Esophagus (tissue), 2 donors: Measurements from ENCODE around the gene HMX3. TPM values are rescaled to one million over a fixed set of nuclear protein-coding genes. Genes with fewer than 3 reads are reported as not detected.
A peak's percentile ranks its signal among the peaks of the same experiment; 100 is the strongest.

Experiments
- H3K27ac ChIP-seq, 2 donors: one replicate each; pipeline ENCODE4 v1.5.1; 2013; ENCODE audit warnings: low read depth in 2 of 2, mild to moderate bottlenecking in 2 of 2, inconsistent platforms in 1 of 2, low read length in 1 of 2, moderate library complexity in 1 of 2
- H3K27me3 ChIP-seq, 2 donors: one replicate each; pipeline ENCODE4 v1.6.1; 2013; ENCODE audit warnings: low read length in 2 of 2, control low read depth in 1 of 2, mild to moderate bottlenecking in 1 of 2; ENCODE audit not compliant: insufficient read depth in 2 of 2, control insufficient read depth in 1 of 2
- H3K36me3 ChIP-seq, 2 donors: one replicate each; pipeline ENCODE4 v1.6.1; 2013; ENCODE audit warnings: low read length in 1 of 2; ENCODE audit not compliant: control insufficient read depth in 2 of 2, insufficient read depth in 2 of 2
- H3K4me1 ChIP-seq, 2 donors: one replicate each; pipeline ENCODE4 v1.6.1; 2013; ENCODE audit warnings: low read length in 1 of 2; ENCODE audit not compliant: control insufficient read depth in 2 of 2, insufficient read depth in 2 of 2
- H3K4me3 ChIP-seq, 2 donors: one replicate each; pipeline ENCODE4 v1.5.1; 2013; ENCODE audit warnings: low read length in 2 of 2, mild to moderate bottlenecking in 2 of 2, low read depth in 1 of 2, moderate library complexity in 1 of 2
- H3K9me3 ChIP-seq, 2 donors: one replicate each; pipeline ENCODE4 v1.6.1; 2013; ENCODE audit warnings: mild to moderate bottlenecking in 2 of 2, low read depth in 1 of 2, low read length in 1 of 2, moderate library complexity in 1 of 2; ENCODE audit not compliant: control insufficient read depth in 2 of 2, insufficient read depth in 1 of 2
- WGBS, 2 donors: extraction: QIAGEN DNeasy Blood & Tissue Kit; methylation state at CpG; one replicate each; pipeline ENCODE4 v1.1.7; 2013; 5-methylcytosine and 5-hydroxymethylcytosine counted together
- polyA plus RNA-seq, 2 donors: library from polyadenylated mRNA; stranded (reverse); fragments of 200-250 nt; gene quantifications; one replicate each; pipeline ENCODE4 v1.2.3, GENCODE V29; 2013
- donor health status: healthy with polysubstance abuse.
- donor health status: Bipolar disorder and iron deficiency.

The HMX3 gene
- polyA plus RNA-seq, 2 donors: not detected

DNA sequence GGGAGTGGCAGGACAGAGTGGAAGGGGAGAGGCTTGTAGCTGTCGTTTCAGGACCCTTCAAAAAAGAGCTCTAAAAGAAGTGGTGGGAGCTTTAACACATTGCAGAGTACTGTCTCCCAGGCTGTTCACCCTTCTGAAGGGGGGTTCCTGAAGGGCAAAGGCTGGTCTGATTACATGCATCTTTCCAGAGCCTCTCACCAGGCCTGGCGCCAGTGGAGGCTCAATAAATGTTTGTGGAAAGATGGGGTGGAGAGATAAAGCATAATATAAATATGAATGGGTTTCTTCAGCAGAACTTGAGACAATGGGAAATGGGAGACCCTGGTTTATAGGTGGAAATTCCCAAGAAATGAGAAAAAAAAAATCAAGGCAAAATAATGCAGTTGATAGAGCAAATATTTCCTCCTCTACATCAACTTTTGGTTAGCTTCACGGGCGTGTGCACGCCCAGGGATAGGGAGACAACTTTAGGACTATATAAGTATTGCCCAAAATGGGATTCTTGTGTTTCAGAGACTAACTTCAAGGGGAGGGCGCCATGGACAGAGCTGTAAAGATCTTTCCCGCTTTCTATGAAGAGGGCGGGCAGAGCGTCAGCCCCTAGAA lies 17.8 kb downstream of the HMX3 start:
- no peak overlapping the region for H3K27ac ChIP-seq
- 40 to 43% methylated on average over 9 of the region's 9 CpGs for WGBS, 2 donors
- no peak overlapping the region for H3K4me3 ChIP-seq
- H3K4me1 ChIP-seq: peaks cover 6 to 21% of the 10 kb centered on the region in 2 donors
- no peaks in the 10 kb centered on the region for H3K9me3 ChIP-seq
- H3K27me3 ChIP-seq: peaks cover 3 to 7% of the 10 kb centered on the region in 2 donors
- no peaks in the 10 kb centered on the region for H3K36me3 ChIP-seq

DNA sequence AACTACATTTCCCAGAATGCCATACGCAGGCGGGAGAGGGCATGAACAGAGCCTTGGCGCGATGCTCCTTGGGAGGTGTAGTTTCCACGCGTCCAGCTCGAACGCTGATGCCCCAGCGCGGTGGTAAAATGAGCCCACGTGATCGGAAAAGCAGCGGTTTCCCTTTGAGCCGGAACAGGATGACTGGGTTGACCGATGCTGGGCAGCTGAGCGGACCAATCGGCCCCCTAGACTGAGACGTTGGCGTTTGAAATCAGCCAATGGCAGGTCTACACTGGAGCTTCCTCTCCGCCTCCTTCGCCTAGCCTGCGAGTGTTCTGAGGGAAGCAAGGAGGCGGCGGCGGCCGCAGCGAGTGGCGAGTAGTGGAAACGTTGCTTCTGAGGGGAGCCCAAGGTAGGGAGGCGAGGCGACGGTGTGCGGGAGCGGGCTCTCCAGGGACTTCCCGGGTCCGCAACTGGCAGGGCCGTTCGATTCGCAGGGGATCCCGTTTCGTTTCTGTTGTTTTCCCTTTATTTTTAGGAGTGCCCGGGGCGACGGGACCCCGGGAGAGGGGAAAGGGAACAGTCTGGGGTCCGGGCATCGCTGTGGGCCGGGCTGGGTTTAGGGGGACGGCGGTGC lies 18.4 kb downstream of the HMX3 start, which contains the start of gene BUB3:
TSS of gene BUB3 (plus strand) at position 311 of the 619 bp plus-strand sequence. CDS start 516 bp downstream, outside the sequence.
- Histone ChIP-seq H3K4me3 (peak within 1 kb of the TSS; percentile 96), H3K9me3 (no peaks in the 10 kb centered on the region), H3K4me1 (peaks cover 6 to 18% of the 10 kb centered on the region in 2 donors), H3K27me3 (peaks cover 3 to 6% of the 10 kb centered on the region in 2 donors), H3K36me3 (no peaks in the 10 kb centered on the region), H3K27ac (peak within 1 kb of the TSS; percentile 88 to 92)
- WGBS, 2 donors: 0% methylated on average over 49 to 50 of the region's 50 CpGs

DNA sequence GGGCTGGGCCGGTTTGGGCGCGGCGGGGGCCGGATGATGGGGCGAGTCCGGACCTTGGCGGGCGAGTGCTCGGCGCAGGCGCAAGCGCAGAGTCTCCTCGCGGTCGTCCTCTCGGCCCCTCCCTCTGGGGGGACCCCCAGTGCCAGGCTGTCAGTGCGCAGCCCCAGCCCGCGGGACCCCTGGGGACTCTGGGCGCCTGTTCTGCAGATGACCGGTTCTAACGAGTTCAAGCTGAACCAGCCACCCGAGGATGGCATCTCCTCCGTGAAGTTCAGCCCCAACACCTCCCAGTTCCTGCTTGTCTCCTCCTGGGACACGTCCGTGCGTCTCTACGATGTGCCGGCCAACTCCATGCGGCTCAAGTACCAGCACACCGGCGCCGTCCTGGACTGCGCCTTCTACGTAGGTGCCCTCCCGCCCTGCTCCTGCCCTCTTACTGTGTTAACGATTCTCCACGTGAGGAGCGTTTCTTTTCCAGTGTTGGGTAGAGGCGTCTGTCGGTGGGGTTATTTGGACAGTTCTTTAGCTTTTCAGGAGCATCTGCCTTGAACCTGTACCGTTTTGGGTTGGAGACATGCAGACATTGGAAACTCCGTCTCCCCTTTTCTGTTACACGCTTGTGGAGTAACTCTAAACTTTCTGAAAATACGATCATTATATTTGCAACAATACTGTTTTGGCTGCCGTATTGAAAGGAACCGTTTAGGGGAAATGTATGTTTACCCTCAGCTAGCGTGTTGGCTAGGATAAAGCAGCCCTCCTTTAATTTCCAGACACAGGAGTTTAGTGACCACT lies 19.1 kb downstream of the HMX3 start:
- 4% methylated on average over 42 to 49 of the region's 49 CpGs for WGBS, 2 donors
- H3K27me3 ChIP-seq: peaks cover 3 to 6% of the 10 kb centered on the region in 2 donors
- H3K4me1 ChIP-seq: peaks cover 6 to 14% of the 10 kb centered on the region in 2 donors

DNA sequence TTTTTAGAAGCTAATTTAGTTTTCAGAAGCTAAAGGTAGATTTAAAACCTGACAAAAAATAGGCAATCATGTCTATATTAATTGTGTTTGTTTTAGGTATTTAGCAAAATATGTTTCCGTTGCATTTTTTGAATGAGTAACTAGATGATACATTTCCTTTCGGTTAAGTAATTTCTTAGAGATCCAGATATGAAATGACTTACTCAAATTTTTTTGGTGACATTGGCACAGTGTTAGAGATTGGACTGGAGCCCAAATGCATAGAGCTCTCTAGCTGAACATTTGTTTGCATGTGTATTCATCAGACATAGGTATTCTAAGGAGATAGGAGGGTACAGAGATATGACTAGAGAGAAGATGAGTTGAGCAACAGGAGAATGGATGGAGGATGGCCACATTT lies 20.3 kb downstream of the HMX3 start:
- Histone ChIP-seq H3K9me3 (no peaks in the 10 kb centered on the region), H3K27me3 (peaks cover 0 to 2% of the 10 kb centered on the region in 2 donors), H3K36me3 (peaks cover 0 to 2% of the 10 kb centered on the region in 2 donors), H3K27ac (no peak overlapping the region), H3K4me3 (no peak overlapping the region), H3K4me1 (peaks cover 4 to 5% of the 10 kb centered on the region in 2 donors)
- WGBS, 2 donors: 83 to 84% methylated on average over 2 of the region's 2 CpGs

More for the DNA sequence above, 19.1 kb downstream of the HMX3 start:
- no peaks in the 10 kb centered on the region for H3K9me3 ChIP-seq
- H3K4me3 ChIP-seq: peak overlapping the region; percentile 96
- H3K36me3 ChIP-seq: no peaks in the 10 kb centered on the region
- H3K27ac ChIP-seq: peak overlapping the region; percentile 88 to 92

DNA sequence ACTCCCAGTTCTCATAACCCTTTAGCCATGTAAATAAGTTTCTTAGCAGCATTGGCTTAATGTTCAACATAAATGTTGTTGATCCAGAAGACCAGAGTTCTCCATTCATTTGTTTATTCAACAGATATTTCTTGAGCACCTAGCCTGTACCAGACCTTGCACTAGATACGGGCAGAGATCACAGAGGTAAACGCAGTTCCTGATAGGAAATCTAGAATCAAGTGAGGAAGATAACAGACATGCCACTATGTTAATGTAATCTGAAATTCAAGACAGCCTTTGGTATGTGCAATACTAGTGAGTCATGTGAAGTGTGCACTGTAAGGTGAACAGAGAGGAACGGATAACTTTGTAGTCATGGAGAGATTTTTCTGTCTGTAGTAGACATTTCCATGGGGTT lies 21.4 kb downstream of the HMX3 start:
- no peaks in the 10 kb centered on the region for H3K9me3 ChIP-seq
- WGBS, 2 donors: 80 to 85% methylated on average over 3 of the region's 3 CpGs
- no peak overlapping the region for H3K27ac ChIP-seq
- H3K4me1 ChIP-seq: no peaks in the 10 kb centered on the region
- no peaks in the 10 kb centered on the region for H3K27me3 ChIP-seq
- peaks cover 0 to 2% of the 10 kb centered on the region in 2 donors for H3K36me3 ChIP-seq
- no peak overlapping the region for H3K4me3 ChIP-seq

DNA sequence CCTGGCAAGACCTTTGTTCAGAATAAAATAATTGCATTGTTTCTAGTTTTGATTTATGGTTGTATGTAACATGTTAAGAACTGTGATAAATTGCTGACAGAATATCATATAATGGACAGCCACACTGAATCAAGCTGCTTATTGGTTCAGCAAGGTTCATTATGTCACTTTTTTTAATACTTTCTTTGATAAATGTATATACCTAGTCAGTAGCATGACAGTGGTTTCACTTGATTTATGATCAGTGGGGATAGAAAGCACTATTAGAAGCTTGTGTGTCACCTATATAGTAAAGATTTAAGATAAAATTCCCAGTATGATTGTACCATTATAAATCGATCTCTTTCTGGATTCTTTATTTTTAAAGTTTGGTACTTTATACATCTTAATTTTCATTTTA lies 22.9 kb downstream of the HMX3 start:
- 90 to 91% methylated on average over 1 of the region's 1 CpG for WGBS, 2 donors
- H3K27me3 ChIP-seq: no peaks in the 10 kb centered on the region
- no peak overlapping the region for H3K27ac ChIP-seq
- no peaks in the 10 kb centered on the region for H3K4me1 ChIP-seq
- H3K9me3 ChIP-seq: no peaks in the 10 kb centered on the region
- no peak overlapping the region for H3K4me3 ChIP-seq
- peaks cover 3 to 6% of the 10 kb centered on the region in 2 donors for H3K36me3 ChIP-seq

DNA sequence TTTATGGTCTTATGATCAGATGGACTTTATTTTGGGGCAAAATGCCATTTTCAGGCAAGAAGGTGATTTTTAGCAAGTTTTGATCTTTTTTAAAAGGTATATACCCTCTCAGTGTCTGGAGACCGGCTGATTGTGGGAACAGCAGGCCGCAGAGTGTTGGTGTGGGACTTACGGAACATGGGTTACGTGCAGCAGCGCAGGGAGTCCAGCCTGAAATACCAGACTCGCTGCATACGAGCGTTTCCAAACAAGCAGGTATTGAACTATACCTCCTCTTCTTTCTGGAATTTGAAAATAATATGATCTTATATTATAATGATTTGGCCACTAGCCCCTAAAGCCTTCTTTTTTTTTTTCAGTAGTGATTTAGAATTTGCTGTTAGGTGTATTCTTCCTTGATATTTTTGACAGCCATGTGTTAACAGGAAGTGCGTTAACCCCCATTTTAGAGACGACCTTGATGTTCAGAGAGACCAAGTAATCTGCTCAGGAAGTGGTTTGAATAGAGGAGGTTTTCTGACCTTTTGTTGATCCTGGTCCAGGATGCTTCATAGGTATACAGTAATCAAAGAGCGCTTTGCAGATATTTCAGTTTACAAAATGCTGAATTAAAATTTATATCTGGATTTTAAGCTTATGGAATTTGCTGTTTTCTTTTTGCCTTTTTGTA lies 24.7 kb downstream of the HMX3 start:
- H3K36me3 ChIP-seq: peaks cover 3 to 9% of the 10 kb centered on the region in 2 donors
- no peaks in the 10 kb centered on the region for H3K9me3 ChIP-seq
- 81 to 86% methylated on average over 11 of the region's 11 CpGs for WGBS, 2 donors
- H3K27me3 ChIP-seq: no peaks in the 10 kb centered on the region
- H3K4me1 ChIP-seq: no peaks in the 10 kb centered on the region
- H3K4me3 ChIP-seq: no peak overlapping the region
- no peak overlapping the region for H3K27ac ChIP-seq

DNA sequence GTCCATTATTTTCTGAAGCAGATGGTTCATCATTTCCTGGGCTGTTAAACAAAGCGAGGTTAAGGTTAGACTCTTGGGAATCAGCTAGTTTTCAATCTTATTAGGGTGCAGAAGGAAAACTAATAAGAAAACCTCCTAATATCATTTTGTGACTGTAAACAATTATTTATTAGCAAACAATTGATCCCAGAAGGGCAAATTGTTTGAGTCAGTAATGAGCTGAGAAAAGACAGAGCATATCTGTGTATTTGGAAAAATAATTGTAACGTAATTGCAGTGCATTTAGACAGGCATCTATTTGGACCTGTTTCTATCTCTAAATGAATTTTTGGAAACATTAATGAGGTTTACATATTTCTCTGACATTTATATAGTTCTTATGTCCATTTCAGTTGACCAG lies 28.5 kb downstream of the HMX3 start:
- no peaks in the 10 kb centered on the region for H3K9me3 ChIP-seq
- no peaks in the 10 kb centered on the region for H3K4me1 ChIP-seq
- H3K36me3 ChIP-seq: peaks cover 3 to 11% of the 10 kb centered on the region in 2 donors
- no peaks in the 10 kb centered on the region for H3K27me3 ChIP-seq
- no peak overlapping the region for H3K27ac ChIP-seq
- WGBS, 2 donors: 95 to 96% methylated on average over 2 of the region's 2 CpGs
- H3K4me3 ChIP-seq: no peak overlapping the region

DNA sequence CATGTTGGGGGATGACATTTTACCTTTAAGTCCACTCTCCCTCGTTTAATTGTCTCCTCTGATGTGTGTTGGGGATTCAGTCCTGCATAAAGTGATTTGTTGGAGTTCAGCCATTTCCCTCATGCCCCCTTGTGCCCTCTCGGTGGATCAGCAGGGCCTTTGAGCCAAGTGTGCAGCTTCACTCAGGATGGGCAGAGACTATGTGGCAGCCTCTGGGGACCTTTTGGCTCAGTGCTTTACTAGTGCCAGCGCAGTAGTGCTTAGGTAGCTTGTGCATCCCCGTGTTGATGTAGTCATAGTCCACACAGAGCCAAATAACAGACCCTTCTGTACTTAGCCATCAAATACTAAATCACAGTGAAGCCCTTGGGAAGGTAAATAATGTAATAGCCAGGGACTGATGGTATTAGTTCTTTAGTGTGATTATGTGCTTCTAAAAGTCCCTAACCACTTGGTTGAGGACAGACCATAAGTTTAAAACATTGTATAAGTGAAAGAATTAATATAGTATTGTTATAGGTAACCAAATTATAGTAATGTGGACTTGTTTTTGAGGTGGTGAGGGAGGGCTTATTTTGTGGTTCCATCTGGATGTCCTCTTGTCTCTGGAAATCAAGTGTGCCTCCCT lies 29.8 kb downstream of the HMX3 start:
- Histone ChIP-seq H3K9me3 (no peaks in the 10 kb centered on the region), H3K27ac (no peak overlapping the region), H3K27me3 (no peaks in the 10 kb centered on the region), H3K4me3 (no peak overlapping the region), H3K36me3 (peaks cover 3 to 8% of the 10 kb centered on the region in 2 donors), H3K4me1 (no peaks in the 10 kb centered on the region)
- 79 to 82% methylated on average over 4 of the region's 4 CpGs for WGBS, 2 donors
